Measurements from ENCODE around the gene IFNG-AS1. TPM values are rescaled to one million over a fixed set of nuclear protein-coding genes. Genes with fewer than 3 reads are reported as not detected.

The IFNG-AS1 gene
- total RNA-seq (not detected), polyA plus RNA-seq (under 1 TPM in 1 of 3 donors, not detected in 2; 0.29 TPM)

DNA sequence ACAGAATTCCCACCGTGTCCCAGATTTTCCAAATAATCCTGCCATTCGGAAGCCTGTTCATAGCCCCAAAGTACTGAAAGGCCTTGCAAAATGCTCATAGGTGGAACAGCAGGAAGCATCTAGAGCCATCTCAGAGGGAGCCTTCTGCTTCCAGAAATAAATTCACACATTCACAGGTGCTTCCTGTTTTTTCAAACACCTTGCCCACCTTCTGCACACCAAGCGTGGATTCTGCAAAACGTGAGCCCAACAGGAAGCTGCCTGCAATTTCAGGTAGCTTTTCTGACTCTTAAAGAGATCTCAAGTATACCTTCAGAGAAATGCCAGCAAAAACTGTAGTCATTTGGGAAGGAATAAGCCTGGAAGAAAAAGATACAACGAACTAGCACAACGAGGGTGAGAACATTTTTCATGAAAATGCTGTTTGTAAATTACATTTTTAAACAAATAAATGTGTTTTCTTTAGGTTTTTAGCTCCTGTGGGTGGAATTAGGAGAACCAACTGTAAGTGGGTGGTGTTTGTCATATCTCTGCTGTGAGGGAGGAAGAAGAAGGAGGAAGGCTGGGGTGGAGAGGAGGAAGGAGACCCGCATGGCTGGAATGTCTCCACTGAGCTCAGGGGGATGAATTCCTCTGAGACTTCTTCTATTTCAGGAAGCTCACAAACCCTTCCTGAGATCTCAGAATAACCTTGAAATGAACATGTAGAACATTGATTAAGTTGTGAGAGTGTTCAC lies at the start of gene IFNG-AS1:
IFNG-AS1 (plus strand) TSS at position 264 of the 737 bp plus-strand sequence.
- no peaks in the 10 kb centered on the region for H3K27me3 ChIP-seq
- H3K27ac ChIP-seq, result no peak within 1 kb of the TSS

DNA sequence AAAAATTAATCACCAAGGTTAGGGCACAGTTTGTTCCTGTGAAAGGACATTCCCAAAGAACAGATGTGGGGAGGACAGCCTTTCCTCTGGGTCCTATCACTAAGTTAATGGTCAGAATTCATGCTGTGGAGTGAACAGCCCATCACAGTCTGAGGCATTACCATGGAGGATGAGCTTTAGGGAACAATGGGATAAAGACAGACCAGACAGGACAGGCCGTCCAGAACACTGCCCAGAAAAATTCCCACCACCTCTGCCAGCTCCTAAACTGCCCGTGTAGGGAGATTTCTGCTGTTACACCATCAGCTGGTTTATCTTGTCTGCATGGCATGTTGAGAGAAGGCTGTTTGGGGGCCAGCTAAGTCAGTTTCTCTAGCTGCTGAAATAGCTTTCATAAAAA lies 49.6 kb upstream of the IFNG-AS1 start:
- no peaks in the 10 kb centered on the region for H3K36me3 ChIP-seq
- H3K27ac ChIP-seq, result peak overlapping the region in 2 of 4 donors; percentile 56 to 64
- H3K9me3 ChIP-seq, result no peaks in the 10 kb centered on the region
- intact Hi-C loops (cut with DNase I), result loop anchor here (5.0 kb wide), 1 partner anchor 507 kb away; no protein-coding TSS in a partner anchor
- peaks cover 0 to 41% (median 17%) of the 10 kb centered on the region in 4 donors for H3K4me1 ChIP-seq
- 62 to 73% methylated on average over 2 of the region's 2 CpGs for WGBS, 2 donors
- no peak for DNase-seq
- peak in 1 of 4 donors; percentile 26 for TF ChIP-seq EP300 (IDR thresholded peaks at IDR 0.05)
- TF ChIP-seq POLR2AphosphoS5 (IDR thresholded peaks at IDR 0.05), result peak in 1 of 4 donors; percentile 25
- no peak for TF ChIP-seq POLR2A (IDR thresholded peaks at IDR 0.05)
- TF ChIP-seq, protein P1, sequence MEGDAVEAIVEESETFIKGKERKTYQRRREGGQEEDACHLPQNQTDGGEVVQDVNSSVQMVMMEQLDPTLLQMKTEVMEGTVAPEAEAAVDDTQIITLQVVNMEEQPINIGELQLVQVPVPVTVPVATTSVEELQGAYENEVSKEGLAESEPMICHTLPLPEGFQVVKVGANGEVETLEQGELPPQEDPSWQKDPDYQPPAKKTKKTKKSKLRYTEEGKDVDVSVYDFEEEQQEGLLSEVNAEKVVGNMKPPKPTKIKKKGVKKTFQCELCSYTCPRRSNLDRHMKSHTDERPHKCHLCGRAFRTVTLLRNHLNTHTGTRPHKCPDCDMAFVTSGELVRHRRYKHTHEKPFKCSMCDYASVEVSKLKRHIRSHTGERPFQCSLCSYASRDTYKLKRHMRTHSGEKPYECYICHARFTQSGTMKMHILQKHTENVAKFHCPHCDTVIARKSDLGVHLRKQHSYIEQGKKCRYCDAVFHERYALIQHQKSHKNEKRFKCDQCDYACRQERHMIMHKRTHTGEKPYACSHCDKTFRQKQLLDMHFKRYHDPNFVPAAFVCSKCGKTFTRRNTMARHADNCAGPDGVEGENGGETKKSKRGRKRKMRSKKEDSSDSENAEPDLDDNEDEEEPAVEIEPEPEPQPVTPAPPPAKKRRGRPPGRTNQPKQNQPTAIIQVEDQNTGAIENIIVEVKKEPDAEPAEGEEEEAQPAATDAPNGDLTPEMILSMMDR (IDR thresholded peaks at IDR 0.05), result no peak
- no peak overlapping the region for H3K4me3 ChIP-seq
- no peaks in the 10 kb centered on the region for H3K27me3 ChIP-seq

More for the DNA sequence above, at the start of gene IFNG-AS1:
- no peak for DNase-seq
- intact Hi-C loops (cut with DNase I), result no loop called here
- WGBS, 2 donors, result 39 to 64% methylated on average over 7 of the region's 7 CpGs
- TF ChIP-seq POLR2A (IDR thresholded peaks at IDR 0.05), result no peak
- TF ChIP-seq POLR2AphosphoS5 (IDR thresholded peaks at IDR 0.05), result no peak
- no peak for TF ChIP-seq EP300 (IDR thresholded peaks at IDR 0.05)
- TF ChIP-seq, protein P1 (IDR thresholded peaks at IDR 0.05), result no peak
- Histone ChIP-seq H3K4me3 (no peak within 1 kb of the TSS), H3K9me3 (no peaks in the 10 kb centered on the region), H3K4me1 (no peaks in the 10 kb centered on the region), H3K36me3 (no peaks in the 10 kb centered on the region)

DNA sequence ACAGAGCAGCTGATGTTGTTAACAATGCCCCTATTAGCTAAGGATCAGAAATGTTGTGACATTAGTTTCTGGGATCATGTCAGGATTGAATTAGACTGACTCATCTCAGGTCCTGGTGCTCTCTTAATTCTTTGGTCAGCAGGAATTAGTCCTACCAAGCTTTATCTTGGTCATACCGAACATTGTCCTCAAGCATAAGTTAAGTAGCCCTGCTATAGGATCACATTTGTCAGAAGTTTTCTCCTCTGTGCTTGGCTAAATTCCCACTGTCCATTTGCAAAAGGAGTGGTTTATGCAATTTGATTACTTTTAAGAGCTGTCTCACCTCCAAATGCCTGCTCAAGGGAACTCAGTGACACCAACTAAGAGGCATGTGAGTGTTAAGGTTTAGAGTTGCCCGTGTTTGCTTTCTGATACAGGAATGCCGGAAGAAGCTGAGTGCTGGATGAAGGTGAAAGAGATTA lies 48.4 kb upstream of the IFNG-AS1 start:
- no peaks in the 10 kb centered on the region for H3K9me3 ChIP-seq
- intact Hi-C loops (cut with DNase I), result loop anchor here (5.0 kb wide), 1 partner anchor 509 kb away; no protein-coding TSS in a partner anchor
- H3K27me3 ChIP-seq, result no peaks in the 10 kb centered on the region
- 23 to 62% methylated on average over 3 of the region's 3 CpGs for WGBS, 2 donors
- DNase-seq, result no peak
- H3K36me3 ChIP-seq, result no peaks in the 10 kb centered on the region
- TF ChIP-seq, protein P1 (IDR thresholded peaks at IDR 0.05), result no peak
- TF ChIP-seq POLR2A (IDR thresholded peaks at IDR 0.05), result no peak
- no peak for TF ChIP-seq POLR2AphosphoS5 (IDR thresholded peaks at IDR 0.05)
- TF ChIP-seq EP300 (IDR thresholded peaks at IDR 0.05), result no peak
- peaks cover 0 to 41% (median 17%) of the 10 kb centered on the region in 4 donors for H3K4me1 ChIP-seq
- no peak overlapping the region for H3K4me3 ChIP-seq
- H3K27ac ChIP-seq, result peak overlapping the region in 2 of 4 donors; percentile 56 to 64

DNA sequence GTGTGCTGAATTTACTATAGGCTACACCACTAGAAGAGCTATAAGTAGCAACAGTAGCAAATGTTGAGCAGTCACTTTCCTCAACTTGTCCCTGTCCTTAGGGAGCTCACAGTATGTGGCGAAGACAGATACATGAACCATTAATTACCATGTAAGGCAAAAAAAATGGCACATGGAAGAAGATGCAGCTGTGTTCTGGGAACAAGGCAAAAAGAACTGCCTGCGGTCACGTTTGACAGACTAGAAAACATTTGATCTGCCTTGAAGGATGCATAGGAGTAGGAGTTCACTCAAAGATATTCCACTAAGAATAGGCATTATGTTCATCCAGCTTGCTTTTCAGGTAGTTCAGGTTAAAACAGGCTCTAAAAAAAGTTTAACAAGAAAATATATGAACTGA lies 46.5 kb upstream of the IFNG-AS1 start:
- WGBS, 2 donors, result 85 to 91% methylated on average over 3 of the region's 3 CpGs

More for the DNA sequence above, 46.5 kb upstream of the IFNG-AS1 start:
- Histone ChIP-seq H3K4me3 (no peak overlapping the region), H3K27me3 (no peaks in the 10 kb centered on the region), H3K4me1 (peaks cover 0 to 41% (median 17%) of the 10 kb centered on the region in 4 donors), H3K9me3 (no peaks in the 10 kb centered on the region), H3K27ac (peak overlapping the region in 3 of 4 donors; percentile 21 to 59 (median 48)), H3K36me3 (no peaks in the 10 kb centered on the region)
- TF ChIP-seq POLR2AphosphoS5 (IDR thresholded peaks at IDR 0.05) (no peak), EP300 (IDR thresholded peaks at IDR 0.05) (no peak), POLR2A (IDR thresholded peaks at IDR 0.05) (no peak)
- TF ChIP-seq, protein P1 (IDR thresholded peaks at IDR 0.05), result no peak
- DNase-seq, result no peak
- intact Hi-C loops (cut with DNase I), result loop anchor here (1.0 to 5.0 kb wide), 3 partner anchors 292 to 586 kb away; no protein-coding TSS in a partner anchor
